ENCODE results near the gene SPTBN4.
"Not testable (repeated sequence)": the region's sequence is repeated elsewhere in the genome, so short reads cannot be mapped to it uniquely, and the experiment has no call there.

The SPTBN4 gene

DNA sequence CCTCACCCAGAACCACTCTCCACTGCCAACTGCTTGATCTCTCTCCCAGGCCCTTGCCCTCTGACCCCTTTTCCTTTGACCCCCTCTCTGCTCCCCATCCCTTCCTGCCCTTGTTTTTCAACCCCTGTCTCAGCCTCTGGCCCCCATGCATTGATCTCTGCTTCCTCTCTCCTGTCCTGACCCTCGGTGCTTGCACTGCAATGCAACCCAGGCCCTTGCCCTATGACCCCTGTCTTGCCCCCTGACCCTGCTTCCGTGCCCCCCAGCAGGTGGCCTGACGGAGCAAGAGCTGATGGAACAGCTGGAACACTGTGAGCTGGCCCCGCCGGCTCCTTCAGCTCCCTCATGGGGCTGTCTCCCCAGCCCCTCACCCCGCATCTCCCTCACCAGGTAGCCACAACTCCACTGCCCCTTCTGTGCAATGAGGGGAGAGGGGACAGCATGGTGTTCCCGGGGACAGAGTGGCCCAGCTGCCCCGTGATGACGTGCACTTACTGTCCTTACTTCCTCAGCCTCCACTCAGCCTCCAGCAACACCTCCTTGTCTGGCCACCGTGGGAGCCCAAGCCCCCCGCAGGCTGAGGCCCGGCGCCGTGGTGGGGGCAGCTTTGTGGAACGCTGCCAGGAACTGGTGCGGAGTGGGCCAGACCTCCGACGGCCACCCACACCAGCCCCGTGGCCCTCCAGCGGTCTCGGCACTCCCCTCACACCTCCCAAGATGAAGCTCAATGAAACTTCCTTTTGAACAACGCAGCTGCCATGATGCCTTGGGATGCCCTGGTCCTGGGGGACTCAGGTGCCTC is 123.9 kb downstream of the SPTBN4 start:
- no peak for DNase-seq

DNA sequence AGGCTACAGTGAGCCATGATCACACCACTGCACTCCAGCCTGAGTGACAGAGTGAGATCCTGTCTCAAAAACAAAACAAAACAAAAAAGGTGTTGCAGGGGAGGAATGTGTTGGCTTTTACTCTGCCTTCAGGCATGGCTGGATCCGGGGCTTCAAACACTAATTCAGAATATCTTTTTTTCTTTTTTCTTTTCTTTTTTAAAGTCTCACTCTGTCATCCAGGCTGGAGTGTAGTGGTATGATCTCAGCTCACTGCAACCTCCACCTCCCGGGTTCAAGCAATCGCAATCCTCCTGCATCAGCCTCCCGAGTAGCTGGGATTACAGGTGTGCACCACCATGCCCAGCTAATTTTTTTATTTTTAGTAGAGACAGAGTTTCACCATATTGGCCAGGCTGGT is 124.9 kb downstream of the SPTBN4 start:
- not testable (repeated sequence) for DNase-seq

DNA sequence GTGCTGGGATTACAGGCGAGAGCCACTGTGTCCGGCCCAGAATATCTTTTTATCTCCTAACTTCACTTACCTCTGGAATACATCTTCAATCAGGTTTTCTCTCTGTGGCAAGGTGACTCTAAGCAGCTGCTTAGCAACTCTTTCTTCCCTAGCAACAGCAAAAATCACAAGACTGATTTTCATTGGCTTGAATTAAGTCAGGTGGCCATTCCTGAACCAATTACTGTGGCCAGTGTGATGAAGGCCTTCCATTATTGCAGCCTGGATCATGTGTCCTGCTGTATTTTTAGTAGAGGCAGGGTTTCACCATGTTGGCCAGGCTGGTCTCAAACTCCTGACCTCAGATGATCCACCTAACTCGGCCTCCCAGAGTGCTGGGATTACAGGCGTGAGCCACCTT is 125.4 kb downstream of the SPTBN4 start:
- no peak for DNase-seq

DNA sequence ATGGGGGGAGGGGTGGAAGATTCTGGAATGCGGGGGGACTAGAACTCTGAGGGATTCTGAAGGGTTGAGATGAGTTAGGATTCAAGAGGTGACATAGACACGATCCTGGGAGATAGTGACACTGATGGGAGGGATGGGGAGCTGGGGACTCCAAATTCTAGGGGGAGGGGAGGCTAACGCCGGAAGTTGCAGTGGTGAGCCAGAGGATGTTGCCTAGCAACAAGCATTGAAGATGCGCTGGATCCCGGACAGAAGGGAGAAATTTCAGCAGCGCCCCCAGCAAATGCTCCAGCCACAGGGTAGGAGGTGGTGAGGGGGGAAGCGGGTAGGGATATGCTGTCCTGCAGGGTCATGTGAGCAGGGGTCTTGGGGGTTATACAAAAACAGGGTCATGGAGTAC is 127.5 kb downstream of the SPTBN4 start:
- no peak for DNase-seq

DNA sequence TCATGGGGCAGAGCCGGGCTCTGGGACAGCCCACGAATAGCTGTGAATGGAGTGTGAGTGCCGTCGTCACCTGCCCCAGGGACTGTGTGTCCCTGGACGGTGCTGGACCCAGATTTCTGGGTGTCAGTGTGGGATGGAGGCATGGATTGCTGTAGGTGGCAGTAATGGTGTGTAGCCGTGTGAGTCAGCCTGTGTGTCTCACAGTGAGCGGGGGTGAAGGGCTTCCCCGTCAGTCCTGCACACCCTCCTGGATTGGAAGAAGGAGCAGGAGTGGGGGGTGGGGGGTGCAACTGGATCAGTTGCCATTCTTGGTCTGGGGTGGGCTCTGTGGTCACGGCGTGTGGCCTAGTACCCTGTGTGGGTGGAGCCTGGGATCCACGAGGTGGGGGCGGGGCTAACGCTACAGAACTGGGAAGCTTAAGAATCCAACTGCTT is 127.9 kb downstream of the SPTBN4 start:
- no peak for DNase-seq

DNA sequence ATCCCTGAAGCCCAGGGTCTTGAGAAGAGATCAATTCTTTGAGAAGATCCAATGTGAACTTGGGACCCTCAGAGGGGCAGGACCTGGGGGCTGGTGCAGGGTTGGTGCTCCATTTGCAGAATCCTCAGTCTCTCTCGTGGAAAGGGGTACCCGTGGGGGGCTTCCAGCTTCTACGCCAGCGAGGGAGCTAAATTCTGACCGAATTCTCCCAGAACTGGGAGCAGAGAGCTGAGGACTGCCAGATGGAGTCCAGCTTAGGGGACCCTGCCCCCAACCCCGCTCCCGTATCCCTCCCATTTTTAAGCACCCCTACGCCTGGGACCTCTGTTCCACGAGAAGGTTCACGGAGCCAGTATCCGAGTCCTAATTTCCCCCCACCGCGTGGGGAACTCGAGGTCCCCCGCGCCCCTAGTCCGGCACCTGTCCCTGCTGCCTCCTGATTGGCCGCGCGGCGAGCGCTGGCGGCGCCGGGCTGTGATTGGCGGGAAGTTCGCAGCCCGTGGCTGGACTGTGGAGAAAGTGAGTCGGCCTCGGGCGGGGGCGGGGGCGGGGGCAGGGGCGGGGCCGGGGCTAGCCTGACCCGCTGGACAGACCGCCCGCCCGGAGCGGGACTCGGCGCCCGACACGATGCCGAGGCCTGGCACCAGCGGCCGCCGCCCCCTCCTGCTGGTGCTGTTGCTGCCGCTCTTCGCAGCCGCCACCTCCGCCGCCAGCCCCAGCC is 130.0 kb downstream of the SPTBN4 start:
- no peak for DNase-seq

DNA sequence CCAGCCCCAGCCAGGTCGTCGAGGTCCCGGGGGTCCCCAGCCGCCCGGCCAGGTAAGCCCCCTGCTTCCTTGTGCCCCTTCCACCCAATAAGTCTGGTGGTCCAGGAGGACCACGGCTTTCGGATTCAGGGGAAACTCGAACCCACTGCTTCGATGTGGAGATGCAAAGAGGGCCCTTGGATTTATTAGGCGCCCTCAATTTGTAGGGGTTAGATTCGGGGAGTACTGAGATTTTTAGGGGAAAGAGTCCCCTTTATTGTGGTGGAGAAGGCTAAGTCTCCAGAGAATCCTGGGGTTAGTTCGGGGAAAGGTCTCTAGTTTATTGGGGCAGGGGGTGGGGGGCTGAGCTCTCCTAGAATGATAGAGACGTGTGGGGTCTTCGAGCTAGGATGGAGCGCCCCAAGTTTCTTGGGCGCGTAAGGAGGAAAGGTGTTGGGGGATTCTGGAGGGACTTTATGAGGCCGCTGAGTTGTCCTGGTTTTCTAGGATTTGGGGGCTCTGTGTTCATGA is 130.6 kb downstream of the SPTBN4 start:
- DNase-seq: no peak

DNA sequence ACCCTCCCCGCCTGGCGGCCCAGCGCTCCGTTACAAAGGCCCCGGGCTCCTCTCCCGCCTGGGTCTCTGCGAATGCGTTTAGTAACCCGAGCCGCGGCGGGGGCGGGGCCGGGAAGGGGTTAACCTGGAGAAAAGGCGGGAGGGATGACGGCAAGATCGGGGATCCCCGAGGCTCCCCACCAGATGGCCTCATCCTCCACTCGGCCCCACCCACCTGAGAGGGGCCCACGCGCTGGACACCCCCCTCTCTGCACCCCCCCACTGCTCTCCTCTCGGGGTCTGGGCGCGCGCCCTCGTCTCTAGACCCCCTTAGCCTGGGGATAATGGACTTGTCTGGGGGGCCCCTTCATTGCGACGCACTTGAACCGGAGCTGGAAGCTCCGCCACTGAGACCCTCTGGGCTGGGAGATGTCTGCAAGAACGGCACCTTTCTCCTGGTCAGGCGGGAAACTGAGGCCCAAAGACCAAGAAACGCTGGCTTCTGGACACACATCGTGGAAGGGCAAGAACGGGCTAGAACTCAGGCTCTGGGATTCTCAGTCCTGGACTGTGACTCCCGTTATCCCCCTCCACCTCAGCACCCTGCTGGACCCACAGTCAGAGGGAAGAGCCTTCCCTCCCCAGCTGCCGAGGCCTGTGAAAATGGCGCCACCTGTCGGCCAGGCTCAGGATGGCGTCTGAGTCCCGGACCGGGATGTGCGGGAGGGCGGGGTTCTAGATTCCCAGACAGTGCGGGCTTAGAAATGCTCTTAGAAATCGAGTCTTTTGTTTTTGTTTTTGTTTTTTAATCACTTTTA is 131.5 kb downstream of the SPTBN4 start:
- DNase-seq: peak; percentile 72

DNA sequence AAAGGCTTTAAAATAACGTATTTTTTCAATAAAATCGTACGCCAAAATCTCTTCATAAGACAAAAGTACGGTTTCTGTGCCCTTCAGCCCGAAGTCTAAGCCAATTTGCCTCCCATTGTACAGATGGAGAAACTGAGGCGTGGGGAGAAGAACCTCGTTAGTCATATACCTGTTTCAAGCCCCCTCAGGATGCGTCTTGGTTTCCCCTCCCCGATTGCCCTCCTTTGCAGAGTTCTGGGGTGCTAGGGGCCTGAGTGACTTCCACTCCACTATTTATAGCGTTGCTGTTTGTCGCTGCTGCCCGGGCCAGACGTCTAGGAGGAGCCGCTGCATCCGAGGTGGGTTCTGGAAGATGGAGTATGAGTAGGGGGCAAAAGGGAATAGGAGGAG is 132.1 kb downstream of the SPTBN4 start:
- no peak for DNase-seq

DNA sequence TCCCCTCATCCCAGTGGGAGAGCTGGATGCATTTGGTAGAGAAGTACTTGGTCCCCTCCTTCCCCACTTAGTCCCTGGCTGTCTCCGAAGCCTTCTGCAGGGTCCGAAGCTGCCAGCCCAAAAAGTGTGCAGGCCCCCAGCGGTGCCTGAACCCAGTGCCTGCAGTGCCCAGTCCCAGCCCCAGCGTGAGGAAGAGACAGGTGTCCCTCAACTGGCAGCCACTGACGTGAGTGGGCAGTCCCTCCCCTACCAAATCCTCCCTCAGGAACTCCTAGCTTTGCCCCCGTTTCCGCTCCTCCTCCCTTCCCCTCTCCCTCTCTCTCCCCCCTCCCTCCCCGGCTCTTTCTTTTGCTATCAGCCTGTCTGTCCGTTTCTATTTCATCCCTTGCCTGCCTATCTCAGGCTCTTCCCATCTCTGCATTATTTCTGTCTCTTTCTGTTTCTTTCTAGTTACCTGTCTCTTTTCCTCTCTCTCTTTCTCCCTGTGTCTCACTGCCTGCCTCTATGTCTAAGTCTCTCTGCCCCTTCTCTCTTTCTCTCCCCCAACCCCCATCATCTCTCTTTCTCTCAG is 132.6 kb downstream of the SPTBN4 start:
- DNase-seq: no peak

DNA sequence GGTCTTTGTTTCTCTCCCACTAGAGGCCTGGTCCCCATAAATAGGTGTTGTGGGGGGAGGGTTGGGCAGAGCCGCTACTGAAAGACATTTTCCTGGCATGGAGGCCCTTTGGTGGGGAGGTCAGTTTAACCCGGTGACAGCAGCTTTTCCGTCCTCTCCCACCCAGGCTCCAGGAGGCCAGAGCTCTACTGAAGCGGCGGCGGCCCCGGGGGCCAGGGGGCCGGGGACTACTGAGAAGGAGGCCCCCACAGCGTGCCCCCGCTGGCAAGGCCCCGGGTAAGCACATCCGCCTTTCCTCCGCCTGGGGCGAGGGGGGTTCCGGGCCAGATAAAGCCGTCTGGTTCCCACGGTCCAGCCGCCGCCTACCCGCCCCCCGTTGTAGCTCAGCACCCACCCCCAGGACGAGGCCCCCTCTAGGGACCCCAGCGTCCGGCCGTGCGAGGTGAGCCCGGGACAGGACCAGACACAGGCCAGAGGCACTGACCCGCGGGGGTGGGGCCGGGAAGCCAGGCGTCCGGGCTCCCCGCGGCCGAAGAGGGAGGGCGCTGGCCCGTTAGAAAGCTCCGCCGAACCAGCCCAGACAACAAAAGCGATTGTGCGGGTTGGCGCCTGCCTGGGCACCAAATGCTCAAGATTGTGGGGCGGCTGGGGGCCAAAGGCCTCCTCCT is 133.2 kb downstream of the SPTBN4 start:
- DNase-seq: no peak

DNA sequence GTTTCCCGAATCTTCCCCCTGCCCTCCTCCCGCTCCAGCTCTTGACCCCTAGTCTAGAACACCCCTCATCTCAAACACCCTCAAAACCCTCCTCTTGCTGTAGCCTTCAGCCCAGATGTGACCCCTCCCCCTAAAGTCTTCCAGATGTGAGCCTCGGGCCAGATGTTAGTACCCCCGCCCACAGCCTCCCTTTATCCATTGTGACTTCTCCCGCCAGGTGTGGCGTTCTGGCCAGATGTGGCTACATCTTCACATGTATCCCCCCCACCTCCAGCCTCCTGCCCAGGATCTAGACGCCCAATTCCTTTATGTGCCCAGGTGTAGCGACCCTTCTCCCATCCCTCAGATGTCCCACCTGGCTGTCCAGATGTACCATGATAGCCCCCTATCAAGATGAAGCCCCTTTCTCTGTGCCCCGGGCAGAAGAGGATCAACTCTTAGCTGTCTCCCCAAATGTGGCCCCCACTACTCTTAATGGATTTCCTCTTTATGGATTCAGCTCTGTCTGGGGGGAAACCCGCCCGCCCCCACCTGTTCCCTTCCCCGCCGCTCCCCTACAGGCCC is 133.9 kb downstream of the SPTBN4 start:
- no peak for DNase-seq

DNA sequence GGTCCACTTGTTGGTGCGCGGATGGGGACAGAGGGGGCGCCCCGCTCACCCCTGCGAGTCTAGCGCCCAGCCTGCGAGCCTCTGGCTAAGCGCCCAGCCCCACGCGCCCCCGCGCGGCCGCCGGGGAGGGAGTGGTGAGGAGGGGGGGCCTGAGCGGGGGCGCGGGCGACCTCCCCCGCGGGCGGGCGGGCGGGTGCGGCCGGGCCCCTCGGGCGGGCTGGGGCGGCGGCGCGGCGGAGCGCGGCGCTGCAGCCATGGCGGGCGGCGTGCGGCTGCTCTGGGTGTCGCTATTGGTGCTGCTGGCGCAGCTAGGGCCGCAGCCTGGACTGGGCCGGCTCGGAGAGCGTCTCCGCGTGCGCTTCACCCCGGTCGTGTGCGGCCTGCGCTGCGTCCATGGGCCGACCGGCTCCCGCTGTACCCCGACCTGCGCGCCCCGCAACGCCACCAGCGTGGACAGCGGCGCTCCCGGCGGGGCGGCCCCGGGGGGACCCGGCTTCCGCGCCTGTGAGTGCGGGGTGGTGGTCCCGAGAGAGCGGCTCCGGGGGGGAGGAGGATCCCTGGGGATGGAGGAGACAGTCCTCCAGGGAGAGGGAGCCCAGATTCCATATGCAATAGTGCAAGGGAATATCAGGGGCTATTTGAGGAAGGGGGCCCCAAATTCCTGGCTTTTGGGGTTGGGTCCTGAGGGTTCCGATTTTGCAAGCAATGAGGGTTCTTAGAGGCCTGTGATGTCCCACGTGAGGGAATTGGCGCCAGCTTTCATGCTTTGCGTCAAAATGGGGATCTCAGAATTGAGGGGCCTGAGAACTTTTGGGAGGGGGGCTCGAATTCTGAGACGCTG is 134.6 kb downstream of the SPTBN4 start, which contains the start of gene LTBP4:
LTBP4 (plus strand) TSS at position 236 of the 841 bp plus-strand sequence; CDS start at position 255, 19 bp downstream.
- peak; percentile 40 for DNase-seq

DNA sequence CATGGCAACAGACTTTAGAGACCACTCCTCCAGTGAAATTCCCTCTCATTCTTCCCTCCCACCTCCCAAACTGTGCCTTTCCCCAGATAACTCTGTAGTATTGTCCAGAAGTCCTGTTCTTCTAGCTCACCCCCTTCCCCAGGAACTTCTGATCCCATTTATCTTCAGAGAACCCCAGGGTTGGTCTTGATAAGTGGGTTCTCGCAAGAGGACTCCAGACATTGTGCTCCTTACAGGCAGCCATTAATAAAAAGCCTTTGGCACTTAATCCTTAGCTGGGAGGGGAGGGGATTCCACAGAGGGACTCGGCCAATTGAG is 136.2 kb downstream of the SPTBN4 start:
- DNase-seq: no peak

DNA sequence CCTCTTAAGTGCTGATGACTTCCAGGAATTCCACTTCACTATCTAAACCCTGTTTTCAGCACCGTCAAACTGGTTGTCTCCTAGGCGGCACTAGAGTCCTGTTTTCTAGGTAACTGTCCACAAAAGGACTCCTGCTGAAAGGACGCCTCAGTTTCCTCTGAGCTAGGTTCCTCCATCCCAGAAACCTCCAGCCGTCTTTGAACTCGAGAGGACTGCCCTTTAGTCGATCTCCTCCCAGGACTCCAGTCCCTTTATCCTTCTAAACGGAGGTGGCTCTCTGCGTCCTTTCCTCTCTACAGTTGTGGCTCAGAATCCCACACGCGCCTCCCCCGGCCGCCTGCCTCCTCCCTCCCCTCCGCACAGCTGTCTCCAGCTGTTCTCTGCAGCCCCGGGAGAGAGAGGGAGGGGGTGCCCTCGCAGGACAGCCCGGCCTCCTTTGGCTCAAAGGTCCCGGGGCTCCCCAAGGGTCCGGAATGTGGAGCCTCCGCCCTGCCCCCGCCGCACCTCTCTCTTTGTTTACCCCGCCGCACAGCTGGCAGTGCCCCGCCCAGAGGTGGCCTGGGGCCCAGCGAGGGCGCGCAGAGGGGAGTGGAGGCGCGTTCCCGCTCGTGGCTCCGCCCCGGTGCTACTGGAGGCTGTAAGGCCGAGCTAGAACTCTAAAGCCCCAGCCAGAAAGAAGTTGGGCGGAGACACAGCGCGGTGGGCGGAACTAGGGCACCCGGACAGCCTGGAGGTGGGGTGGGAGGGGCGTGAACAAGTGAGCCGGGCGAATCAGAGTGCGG is 136.8 kb downstream of the SPTBN4 start:
- peak; percentile 98 for DNase-seq

DNA sequence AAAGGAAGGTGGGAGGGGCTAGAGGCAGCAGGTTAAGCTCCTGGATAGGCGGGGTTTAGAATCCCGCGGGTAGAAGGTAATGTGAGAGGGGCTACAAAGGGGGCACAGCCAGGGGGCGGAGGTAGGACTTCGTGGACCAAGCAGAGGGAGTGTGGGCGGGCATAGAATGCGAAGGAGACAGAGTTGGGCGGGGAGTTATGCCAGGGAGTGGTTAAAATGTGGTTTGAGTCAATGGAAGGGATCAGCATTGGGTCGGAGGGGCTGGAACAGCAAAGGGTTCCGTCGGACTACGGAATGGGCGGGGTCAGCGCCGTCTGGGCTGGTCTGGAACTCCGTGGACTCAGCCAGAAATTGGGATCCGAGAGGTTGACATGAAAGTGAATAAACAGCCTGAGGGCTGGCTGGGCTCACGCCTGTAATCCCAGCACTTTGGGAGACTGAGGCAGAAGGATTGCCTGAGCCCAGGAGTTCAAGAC is 137.4 kb downstream of the SPTBN4 start:
- DNase-seq: no peak

DNA sequence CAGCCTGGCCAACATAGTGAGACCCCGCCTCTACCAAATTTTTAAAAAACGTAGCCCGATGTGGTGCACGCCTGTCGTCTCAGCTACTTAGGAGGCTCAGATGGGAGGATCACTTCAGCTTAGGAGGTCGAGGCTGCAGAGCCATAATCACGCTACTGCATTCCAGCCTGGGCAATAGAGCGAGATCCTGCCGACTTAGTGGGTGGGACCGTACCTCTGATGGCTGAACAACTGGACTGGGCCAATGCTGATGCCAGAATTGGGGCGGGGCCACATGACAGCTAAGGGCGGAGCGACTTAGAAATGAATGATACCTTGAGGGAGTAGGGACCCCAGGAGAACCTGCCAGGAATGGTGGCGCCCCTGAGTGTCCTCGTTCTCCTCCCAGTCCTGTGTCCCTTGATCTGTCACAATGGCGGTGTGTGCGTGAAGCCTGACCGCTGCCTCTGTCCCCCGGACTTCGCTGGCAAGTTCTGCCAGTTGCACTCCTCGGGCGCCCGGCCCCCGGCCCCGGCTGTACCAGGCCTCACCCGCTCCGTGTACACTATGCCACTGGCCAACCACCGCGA is 137.9 kb downstream of the SPTBN4 start:
- DNase-seq: peak; percentile 32

DNA sequence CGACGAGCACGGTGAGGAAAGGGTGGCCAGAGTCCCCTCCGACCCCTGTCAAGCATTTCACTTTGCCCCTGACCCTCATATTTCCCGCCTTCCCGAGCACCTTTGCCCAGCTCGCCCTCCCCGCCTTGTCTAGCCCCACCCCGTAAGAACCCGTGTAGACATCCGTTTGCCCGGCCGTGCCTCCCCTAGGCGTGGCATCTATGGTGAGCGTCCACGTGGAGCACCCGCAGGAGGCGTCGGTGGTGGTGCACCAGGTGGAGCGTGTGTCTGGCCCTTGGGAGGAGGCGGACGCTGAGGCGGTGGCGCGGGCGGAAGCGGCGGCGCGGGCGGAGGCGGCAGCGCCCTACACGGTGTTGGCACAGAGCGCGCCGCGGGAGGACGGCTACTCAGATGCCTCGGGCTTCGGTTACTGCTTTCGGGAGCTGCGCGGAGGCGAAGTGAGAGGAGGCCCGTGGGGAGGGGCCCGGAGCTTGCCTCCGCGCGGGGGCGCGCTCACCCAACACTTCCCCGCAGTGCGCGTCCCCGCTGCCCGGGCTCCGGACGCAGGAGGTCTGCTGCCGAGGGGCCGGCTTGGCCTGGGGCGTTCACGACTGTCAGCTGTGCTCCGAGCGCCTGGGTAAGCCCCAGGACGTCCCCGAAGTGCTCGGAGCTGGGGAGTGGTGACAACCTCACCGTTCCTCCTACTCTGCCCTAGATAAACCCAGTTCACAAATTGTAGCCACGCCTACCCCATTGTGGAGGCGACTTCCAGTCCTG is 138.6 kb downstream of the SPTBN4 start:
- peak; percentile 81 for DNase-seq
